Prostate gland (tissue), 2 donors: Measurements from ENCODE around the gene RIOX2. TPM values are rescaled to one million over a fixed set of nuclear protein-coding genes. Genes with fewer than 3 reads are reported as not detected.
"Not testable (repeated sequence)": the region's sequence is repeated elsewhere in the genome, so short reads cannot be mapped to it uniquely, and the experiment has no call there.

Source experiments
- DNase-seq: peaks from one replicate; pipeline ENCODE4 v3.0.0-alpha.2; 2019; ENCODE audit warnings: low spot score
- H3K27ac ChIP-seq, 2 donors: fragments of 200-600 bp; sonication (generic); 2 replicates each; pipeline ENCODE4 v1.5.1; 2017 to 2019
- H3K27me3 ChIP-seq: fragments of 200-600 bp; sonication (generic); replicated peaks from 2 replicates; pipeline ENCODE4 v1.5.1; 2019; ENCODE audit not compliant: insufficient read depth
- H3K36me3 ChIP-seq, 2 donors: fragments of 200-600 bp; sonication (generic); 1 replicate in 1 of 2; 2 replicates in 1 of 2; pipeline versions ENCODE4 v1.5.1 to v1.8.1; 2017 to 2019
- H3K4me1 ChIP-seq: fragments of 200-600 bp; sonication (generic); replicated peaks from 2 replicates; pipeline ENCODE4 v1.5.1; 2019
- H3K4me3 ChIP-seq, 2 donors: fragments of 200-600 bp; sonication (generic); 2 replicates each; pipeline ENCODE4 v1.5.1; 2017 to 2019
- H3K9me3 ChIP-seq: fragments of 200-600 bp; sonication (generic); 2 replicates; pipeline ENCODE4 v1.5.1; 2017
- CTCF ChIP-seq, 4 experiments: fragments of 200-600 bp in 2 of 4; fragments of 450-650 bp in 2 of 4; sonication (generic) in 2 of 4; IDR thresholded peaks; 1 replicate in 3 of 4; 2 replicates in 1 of 4; pipeline ENCODE4 v1.5.1; 2016 to 2019; ENCODE audit warnings: antibody characterized with exemption in 4 of 4, mild to moderate bottlenecking in 2 of 4, moderate library complexity in 2 of 4
- POLR2A ChIP-seq: fragments of 450-650 bp; IDR thresholded peaks from one replicate; pipeline ENCODE4 v1.6.1; 2016; ENCODE audit warnings: antibody characterized with exemption, mild to moderate bottlenecking
- POLR2AphosphoS5 ChIP-seq: sonication (generic); formaldehyde crosslinking; IDR thresholded peaks from one replicate; pipeline ENCODE4 v1.6.1; 2017; ENCODE audit warnings: antibody characterized with exemption
- WGBS: methylation state at CpG from one replicate; pipeline ENCODE4 v1.1.5; 2018; 5-methylcytosine and 5-hydroxymethylcytosine counted together
- intact Hi-C: fragments of 100-400 bp; cut with DNase I; formaldehyde crosslinking; loops from one replicate; pipeline ENCODE4 v1.14.2; 2022
- total RNA-seq, 2 donors: library from RNA; depleted of rRNA; stranded (reverse); fragments of >200 nt; gene quantifications; one replicate each; pipeline ENCODE4 v1.1.0, GENCODE V29; 2016

The RIOX2 gene
- total RNA-seq, 2 donors from 2014 or later, result 18.1 to 20.2 TPM

DNA sequence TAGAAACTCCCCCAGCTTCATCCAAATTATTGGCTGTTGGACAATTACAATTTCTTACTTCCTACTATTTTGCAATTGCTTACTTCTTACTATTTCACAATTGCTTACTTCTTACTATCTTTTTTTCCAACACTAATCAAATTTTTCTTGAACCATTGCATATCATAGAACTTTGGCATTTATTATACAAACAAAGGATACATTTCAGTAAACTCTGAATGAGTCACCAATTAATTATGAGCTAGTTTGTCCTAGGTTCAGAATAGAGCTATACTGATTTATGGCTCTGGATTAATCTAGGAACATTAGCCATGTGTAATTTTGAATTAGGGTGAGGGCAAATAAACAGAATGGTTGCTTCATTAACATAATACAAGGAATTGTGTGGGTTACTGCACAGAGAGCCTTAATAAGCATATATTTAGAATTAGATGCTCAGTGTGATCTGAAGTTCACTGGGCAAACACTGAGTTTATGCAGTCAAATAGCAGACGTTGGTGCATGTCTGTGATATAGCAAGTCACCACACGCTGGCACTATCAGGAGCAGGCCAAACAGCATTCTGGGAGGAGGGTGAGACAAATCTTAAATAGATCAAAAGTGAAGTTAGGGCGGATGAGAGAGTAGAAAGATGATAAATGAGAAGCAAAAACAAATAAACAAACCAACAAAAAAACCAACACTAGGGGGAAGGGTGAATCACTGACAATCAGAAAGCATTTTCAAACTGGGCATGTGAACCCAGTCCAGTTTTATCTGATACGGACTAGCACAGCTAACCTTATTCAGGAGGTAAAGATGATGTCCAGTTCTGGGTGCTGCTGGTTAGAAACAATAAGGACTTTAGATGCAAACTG lies 41.4 kb upstream of the RIOX2 start:
- peak; percentile 31 for DNase-seq
- Histone ChIP-seq H3K27ac (peak overlapping the region in 1 of 2 donors; percentile 2), H3K4me1 (no peaks in the 10 kb centered on the region), H3K4me3 (no peak overlapping the region), H3K9me3 (no peaks in the 10 kb centered on the region), H3K27me3 (no peaks in the 10 kb centered on the region), H3K36me3 (no peaks in the 10 kb centered on the region)
- WGBS, result 29% methylated on average over 4 of the region's 4 CpGs
- intact Hi-C loops, result no loop called here
- TF ChIP-seq POLR2AphosphoS5 (no peak), POLR2A (no peak), CTCF (IDR thresholded peaks at IDR 0.05) (no peak)

DNA sequence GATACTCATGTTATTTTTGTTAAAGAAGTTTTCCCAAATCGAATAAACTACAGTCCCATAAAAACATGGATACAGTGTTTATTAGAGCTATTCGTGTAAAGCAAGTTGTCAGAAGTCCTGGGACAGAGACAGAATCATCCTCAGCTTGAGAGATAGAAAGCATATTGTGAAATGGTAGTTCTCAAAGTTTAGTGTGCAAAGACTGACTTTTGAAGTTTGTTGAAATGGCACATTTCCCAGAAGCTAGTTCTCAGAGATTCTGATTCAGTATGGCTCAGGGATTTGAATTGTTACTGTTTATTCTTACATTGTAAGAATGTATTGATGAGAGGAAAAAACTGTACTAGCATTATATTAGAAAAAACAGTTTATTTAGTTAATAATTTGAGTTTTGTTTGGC lies 40.7 kb upstream of the RIOX2 start:
- H3K27me3 ChIP-seq, result no peaks in the 10 kb centered on the region
- H3K36me3 ChIP-seq, result no peaks in the 10 kb centered on the region
- no peaks in the 10 kb centered on the region for H3K4me1 ChIP-seq
- DNase-seq, result no peak
- TF ChIP-seq POLR2AphosphoS5 (no peak), POLR2A (no peak), CTCF (IDR thresholded peaks at IDR 0.05) (no peak)
- intact Hi-C loops, result no loop called here
- H3K9me3 ChIP-seq, result no peaks in the 10 kb centered on the region
- H3K27ac ChIP-seq, result no peak overlapping the region
- 31% methylated on average over 2 of the region's 2 CpGs for WGBS
- no peak overlapping the region for H3K4me3 ChIP-seq

- intact Hi-C loops, H3K4me1 ChIP-seq, H3K9me3 ChIP-seq, H3K27me3 ChIP-seq, H3K36me3 ChIP-seq, DNase-seq, H3K4me3 ChIP-seq, H3K27ac ChIP-seq: not testable (repeated sequence)
- WGBS, result 96% methylated on average over 4 of the region's 4 CpGs
Observed at GRCh38 chr3:98010883-98011449, 38.7 kb upstream of the RIOX2 start.

- WGBS, result 76% methylated on average over 7 of the region's 7 CpGs
Observed at GRCh38 chr3:98010194-98010882, 38.1 kb upstream of the RIOX2 start.

More at GRCh38 chr3:98010194-98010882, 38.1 kb upstream of the RIOX2 start:
- no peaks in the 10 kb centered on the region for H3K27me3 ChIP-seq
- H3K9me3 ChIP-seq, result no peaks in the 10 kb centered on the region
- no peak for TF ChIP-seq POLR2A
- no peak for TF ChIP-seq POLR2AphosphoS5
- TF ChIP-seq CTCF (IDR thresholded peaks at IDR 0.05), result no peak
- no peak overlapping the region for H3K27ac ChIP-seq
- no peaks in the 10 kb centered on the region for H3K4me1 ChIP-seq
- H3K36me3 ChIP-seq, result no peaks in the 10 kb centered on the region
- DNase-seq, result no peak
- intact Hi-C loops, result no loop called here
- H3K4me3 ChIP-seq, result no peak overlapping the region
